BJ (cell line): ENCODE results near the gene EVC. TPM values are rescaled to one million over a fixed set of nuclear protein-coding genes. Genes with fewer than 3 reads are reported as not detected.

ENCODE experiments used
- CTCF ChIA-PET: fragments of 350-600 bp; formaldehyde crosslinking; extraction: SDS; loops from one replicate; lab custom pipeline; 2021; ENCODE audit warnings: antibody characterized with exemption, inconsistent platforms; lab: Yijun Ruan, JAX
- POLR2A ChIA-PET: fragments of 300-600 bp; sonication (Branson Sonifier 250); formaldehyde crosslinking; extraction: SDS; loops from one replicate; lab custom pipeline; 2021; ENCODE audit warnings: antibody characterized with exemption; lab: Charles Lee
- DNase-seq: peaks from one replicate; pipeline ENCODE4 v3.0.0-alpha.2; 2011; ENCODE audit warnings: low read depth
- H3K27me3 ChIP-seq: 2 replicates; pipeline ENCODE4 v1.6.0; 2011; ENCODE audit warnings: low read length; ENCODE audit not compliant: control insufficient read depth, insufficient read depth
- H3K36me3 ChIP-seq: 2 replicates; pipeline ENCODE4 v1.5.1; 2011; ENCODE audit warnings: low read length; ENCODE audit not compliant: control insufficient read depth, insufficient read depth
- H3K4me3 ChIP-seq: 2 replicates; pipeline ENCODE4 v1.5.1; 2011; ENCODE audit warnings: low read depth, mild to moderate bottlenecking, control low read depth, low read length
- polyA plus RNA-seq: library from polyadenylated mRNA; depleted of rRNA; stranded (reverse); fragments of >200 nt; gene quantifications from 2 replicates; pipeline ENCODE4 v1.2.3, GENCODE V29; 2011
- TF ChIP-seq, protein P1 (sequence below): IDR thresholded peaks from 2 replicates; pipeline ENCODE4 v1.5.1; 2011; ENCODE audit warnings: low read depth, mild to moderate bottlenecking, control low read depth, inconsistent platforms, low read length, moderate library complexity; ENCODE audit not compliant: insufficient read depth

Gene EVC
- polyA plus RNA-seq, 1 experiment: 12.8 TPM

DNA sequence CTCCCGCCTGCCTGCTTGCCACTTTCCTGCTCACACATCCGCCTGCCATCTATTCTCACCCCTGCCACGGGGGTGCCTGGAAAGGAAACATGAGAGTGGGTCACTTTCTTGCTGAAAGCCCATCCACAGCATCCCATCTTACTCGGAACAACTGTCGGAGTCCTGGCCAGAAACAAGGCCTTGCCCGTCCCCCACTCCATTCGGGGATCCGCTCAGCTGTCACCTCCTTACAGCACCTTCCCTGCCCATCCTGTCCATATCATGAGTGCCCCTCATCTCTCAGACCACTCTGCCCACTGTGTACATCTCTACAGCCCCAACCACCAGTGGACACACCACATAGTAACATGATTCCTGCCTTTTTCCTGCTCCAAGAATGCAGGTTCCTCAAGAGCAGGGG is 9.0 kb upstream of the EVC start:
- H3K4me3 ChIP-seq: no peak overlapping the region
- TF ChIP-seq, protein P1, sequence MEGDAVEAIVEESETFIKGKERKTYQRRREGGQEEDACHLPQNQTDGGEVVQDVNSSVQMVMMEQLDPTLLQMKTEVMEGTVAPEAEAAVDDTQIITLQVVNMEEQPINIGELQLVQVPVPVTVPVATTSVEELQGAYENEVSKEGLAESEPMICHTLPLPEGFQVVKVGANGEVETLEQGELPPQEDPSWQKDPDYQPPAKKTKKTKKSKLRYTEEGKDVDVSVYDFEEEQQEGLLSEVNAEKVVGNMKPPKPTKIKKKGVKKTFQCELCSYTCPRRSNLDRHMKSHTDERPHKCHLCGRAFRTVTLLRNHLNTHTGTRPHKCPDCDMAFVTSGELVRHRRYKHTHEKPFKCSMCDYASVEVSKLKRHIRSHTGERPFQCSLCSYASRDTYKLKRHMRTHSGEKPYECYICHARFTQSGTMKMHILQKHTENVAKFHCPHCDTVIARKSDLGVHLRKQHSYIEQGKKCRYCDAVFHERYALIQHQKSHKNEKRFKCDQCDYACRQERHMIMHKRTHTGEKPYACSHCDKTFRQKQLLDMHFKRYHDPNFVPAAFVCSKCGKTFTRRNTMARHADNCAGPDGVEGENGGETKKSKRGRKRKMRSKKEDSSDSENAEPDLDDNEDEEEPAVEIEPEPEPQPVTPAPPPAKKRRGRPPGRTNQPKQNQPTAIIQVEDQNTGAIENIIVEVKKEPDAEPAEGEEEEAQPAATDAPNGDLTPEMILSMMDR: no peak
- H3K36me3 ChIP-seq: peaks cover 14% of the 10 kb centered on the region
- ChIA-PET POLR2A (no interaction called here), CTCF (interaction anchor here (1.7 kb wide), 1 partner anchor 89 kb away, joined by 4 read pairs; no protein-coding TSS in a partner anchor)
- no peaks in the 10 kb centered on the region for H3K27me3 ChIP-seq
- DNase-seq: no peak

DNA sequence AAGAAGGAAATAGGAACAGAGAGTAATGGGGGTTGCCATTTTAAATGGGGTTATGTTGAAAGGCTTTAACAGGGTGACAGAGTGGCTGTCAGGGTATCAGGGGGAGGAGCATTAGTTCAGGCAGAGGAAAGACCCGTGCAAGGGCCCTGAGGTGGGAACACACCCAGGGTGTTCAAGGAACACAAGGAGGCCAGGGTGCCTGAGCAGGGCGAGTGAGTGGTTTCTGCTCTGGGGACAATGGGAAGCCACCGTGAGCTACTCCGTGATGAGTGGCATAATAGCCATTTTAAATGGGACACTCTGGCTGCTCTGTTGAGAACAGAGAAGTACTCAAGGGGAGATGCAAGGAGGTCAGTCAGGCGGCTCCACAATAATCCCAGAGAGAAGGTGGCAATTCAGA is 7.2 kb upstream of the EVC start:
- Histone ChIP-seq H3K36me3 (peaks cover 8% of the 10 kb centered on the region), H3K4me3 (no peak overlapping the region), H3K27me3 (no peaks in the 10 kb centered on the region)
- ChIA-PET POLR2A (no interaction called here), CTCF (interaction anchor here (1.0 to 1.7 kb wide), 2 partner anchors 67 to 87 kb away, joined by 3 to 4 read pairs; no protein-coding TSS in a partner anchor)
- TF ChIP-seq, protein P1: no peak
- no peak for DNase-seq

DNA sequence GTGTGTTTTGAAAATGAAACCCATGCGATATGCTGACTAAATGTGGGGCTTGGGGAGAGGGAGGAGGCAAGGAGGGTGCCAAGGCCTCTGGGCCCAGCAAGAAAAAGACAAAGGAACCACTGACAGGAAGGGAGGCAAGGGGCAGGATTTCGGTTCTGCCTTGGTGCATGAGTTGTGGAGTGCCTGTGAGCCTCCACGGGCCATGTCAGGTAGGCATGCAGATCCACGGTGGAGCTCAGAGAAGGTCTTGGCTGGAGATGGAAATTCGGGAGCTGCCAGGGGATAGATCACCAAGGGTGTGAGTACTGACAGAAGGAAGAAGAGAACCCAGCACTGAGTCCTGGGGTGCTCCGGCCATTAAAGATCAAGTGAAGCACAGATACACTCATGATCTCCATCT is 6.7 kb upstream of the EVC start:
- DNase-seq: no peak
- TF ChIP-seq, protein P1: no peak
- ChIA-PET POLR2A (no interaction called here), CTCF (interaction anchor here (0.5 to 1.0 kb wide), 2 partner anchors 66 to 67 kb away, joined by 3 read pairs; no protein-coding TSS in a partner anchor)
- Histone ChIP-seq H3K4me3 (no peak overlapping the region), H3K27me3 (no peaks in the 10 kb centered on the region), H3K36me3 (peaks cover 7% of the 10 kb centered on the region)

DNA sequence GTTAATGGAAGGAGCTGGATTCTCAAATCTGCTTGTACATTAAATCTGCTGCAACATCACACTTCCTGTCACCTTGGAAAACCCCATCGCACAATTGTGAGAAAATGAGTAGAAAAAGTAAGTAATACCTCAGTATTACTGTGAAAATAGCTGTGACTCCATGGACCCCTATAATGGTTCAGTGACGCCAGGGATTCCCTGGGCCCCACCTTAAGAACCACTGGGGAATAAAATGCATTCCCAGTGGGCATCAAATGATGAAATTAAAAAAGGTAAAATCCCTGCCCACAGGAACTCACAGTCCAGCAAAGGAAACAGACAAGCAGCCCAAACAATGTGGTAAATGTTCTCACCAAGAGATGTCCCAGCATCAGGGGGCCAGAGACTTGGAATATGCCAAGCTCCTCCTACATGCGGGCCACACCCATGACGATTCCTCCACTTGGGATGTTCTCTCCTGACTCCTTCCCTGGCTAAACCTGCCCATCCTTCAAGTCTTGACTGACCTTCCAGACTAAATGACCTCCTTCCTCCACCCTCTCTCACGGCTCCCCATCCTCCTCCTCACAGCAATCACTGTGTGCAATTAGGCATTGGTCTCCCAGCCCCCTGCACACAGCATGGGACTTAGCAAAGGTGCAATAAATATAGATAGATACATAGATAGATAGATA is 5.2 kb upstream of the EVC start:
- H3K4me3 ChIP-seq: no peak overlapping the region
- ChIA-PET CTCF (interaction anchor here (1.0 to 1.4 kb wide), 2 partner anchors 42 to 85 kb away, joined by 3 read pairs; no protein-coding TSS in a partner anchor), POLR2A (no interaction called here)
- DNase-seq: no peak
- no peaks in the 10 kb centered on the region for H3K27me3 ChIP-seq
- TF ChIP-seq, protein P1: no peak
- H3K36me3 ChIP-seq: peaks cover 7% of the 10 kb centered on the region

DNA sequence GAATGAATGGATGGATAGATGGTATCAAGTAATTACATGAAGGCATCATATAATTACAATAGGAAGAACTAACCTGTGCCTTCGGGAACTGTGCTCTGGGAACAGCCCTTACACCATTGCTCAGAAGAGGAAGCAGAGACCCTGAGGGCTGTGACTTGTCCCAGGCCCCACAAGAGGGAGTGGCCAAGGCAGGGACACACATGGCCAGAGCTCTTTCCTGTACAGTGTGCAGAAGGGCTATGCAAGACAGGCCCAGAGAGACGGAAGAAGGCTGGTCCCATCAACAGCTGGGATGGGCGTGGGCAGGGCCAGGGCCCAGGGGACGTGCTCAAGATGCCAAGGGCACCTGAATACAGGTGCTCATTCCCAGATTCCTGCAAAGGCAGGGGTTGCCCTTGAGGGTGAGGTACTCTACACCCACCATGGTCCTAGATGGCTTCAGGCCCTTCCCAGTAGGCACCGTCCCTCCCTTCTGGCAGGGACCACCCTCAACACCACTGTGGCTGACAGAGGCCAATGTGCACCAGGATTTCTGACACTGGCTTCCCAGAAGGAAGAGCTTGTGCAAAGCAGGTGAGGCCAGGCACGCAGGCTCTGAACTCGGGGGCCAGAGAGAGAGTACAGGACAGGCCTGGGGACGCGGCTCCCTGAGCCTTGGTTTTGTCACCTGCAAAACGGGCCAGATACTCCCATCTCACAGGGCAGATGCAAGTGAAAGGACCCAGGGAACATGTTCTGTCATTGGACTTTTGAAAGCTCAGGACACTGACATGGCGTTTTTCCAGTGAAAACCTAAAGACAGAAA is 4.3 kb upstream of the EVC start:
- POLR2A ChIA-PET: no interaction called here
- no peak for DNase-seq
- H3K27me3 ChIP-seq: no peaks in the 10 kb centered on the region
- TF ChIP-seq, protein P1: no peak
- no peak overlapping the region for H3K4me3 ChIP-seq
- H3K36me3 ChIP-seq: peaks cover 7% of the 10 kb centered on the region
- CTCF ChIA-PET: interaction anchor here (1.2 to 1.4 kb wide), 2 partner anchors 24 to 41 kb away, joined by 3 read pairs; no protein-coding TSS in a partner anchor
